BJ (cell line): Measurements from ENCODE around the gene TBC1D2. TPM values are rescaled to one million over a fixed set of nuclear protein-coding genes. Genes with fewer than 3 reads are reported as not detected.

Experiments
- CTCF ChIA-PET: fragments of 350-600 bp; formaldehyde crosslinking; extraction: SDS; loops from one replicate; lab custom pipeline; 2021; ENCODE audit warnings: antibody characterized with exemption, inconsistent platforms; lab: Yijun Ruan, JAX
- POLR2A ChIA-PET: fragments of 300-600 bp; sonication (Branson Sonifier 250); formaldehyde crosslinking; extraction: SDS; loops from one replicate; lab custom pipeline; 2021; ENCODE audit warnings: antibody characterized with exemption; lab: Charles Lee
- DNase-seq: peaks from one replicate; pipeline ENCODE4 v3.0.0-alpha.2; 2011; ENCODE audit warnings: low read depth
- H3K27me3 ChIP-seq: 2 replicates; pipeline ENCODE4 v1.6.0; 2011; ENCODE audit warnings: low read length; ENCODE audit not compliant: control insufficient read depth, insufficient read depth
- H3K36me3 ChIP-seq: 2 replicates; pipeline ENCODE4 v1.5.1; 2011; ENCODE audit warnings: low read length; ENCODE audit not compliant: control insufficient read depth, insufficient read depth
- H3K4me3 ChIP-seq: 2 replicates; pipeline ENCODE4 v1.5.1; 2011; ENCODE audit warnings: low read depth, mild to moderate bottlenecking, control low read depth, low read length
- polyA plus RNA-seq: library from polyadenylated mRNA; depleted of rRNA; stranded (reverse); fragments of >200 nt; gene quantifications from 2 replicates; pipeline ENCODE4 v1.2.3, GENCODE V29; 2011
- TF ChIP-seq, protein P1 (sequence below): IDR thresholded peaks from 2 replicates; pipeline ENCODE4 v1.5.1; 2011; ENCODE audit warnings: low read depth, mild to moderate bottlenecking, control low read depth, inconsistent platforms, low read length, moderate library complexity; ENCODE audit not compliant: insufficient read depth

TBC1D2 gene
- polyA plus RNA-seq, 1 experiment: 70.3 TPM

DNA sequence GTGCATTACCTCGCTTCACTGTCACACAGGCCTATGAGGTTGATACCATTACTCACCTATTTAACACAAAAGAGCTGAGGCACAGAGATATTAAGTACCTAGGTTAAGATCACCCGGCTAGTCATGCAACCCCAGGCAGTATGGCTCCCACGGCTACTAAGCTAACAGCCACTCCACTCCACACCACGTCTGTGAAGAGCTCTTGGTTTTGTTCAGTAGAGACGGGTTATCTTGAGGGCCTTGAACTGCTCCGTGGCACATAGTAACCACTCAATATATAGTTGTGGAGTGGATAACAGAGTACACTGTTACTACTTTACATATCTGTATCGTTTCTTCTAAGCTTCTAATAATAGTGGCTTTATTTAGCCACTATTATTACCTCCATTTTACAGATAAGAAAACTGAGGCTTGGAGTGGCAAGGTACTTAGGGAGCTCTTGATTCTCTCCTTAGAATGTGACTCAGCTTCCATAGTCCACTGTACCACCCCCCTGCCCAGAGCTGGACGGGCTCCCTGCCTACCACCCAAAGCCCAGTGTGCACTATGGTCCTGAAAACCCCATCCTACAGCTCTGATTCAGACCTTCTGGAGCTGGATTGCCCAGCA lies 62.0 kb downstream of the TBC1D2 start:
- peaks cover 5% of the 10 kb centered on the region; the same call in 1 of the 2 replicates for H3K36me3 ChIP-seq
- TF ChIP-seq, protein P1, sequence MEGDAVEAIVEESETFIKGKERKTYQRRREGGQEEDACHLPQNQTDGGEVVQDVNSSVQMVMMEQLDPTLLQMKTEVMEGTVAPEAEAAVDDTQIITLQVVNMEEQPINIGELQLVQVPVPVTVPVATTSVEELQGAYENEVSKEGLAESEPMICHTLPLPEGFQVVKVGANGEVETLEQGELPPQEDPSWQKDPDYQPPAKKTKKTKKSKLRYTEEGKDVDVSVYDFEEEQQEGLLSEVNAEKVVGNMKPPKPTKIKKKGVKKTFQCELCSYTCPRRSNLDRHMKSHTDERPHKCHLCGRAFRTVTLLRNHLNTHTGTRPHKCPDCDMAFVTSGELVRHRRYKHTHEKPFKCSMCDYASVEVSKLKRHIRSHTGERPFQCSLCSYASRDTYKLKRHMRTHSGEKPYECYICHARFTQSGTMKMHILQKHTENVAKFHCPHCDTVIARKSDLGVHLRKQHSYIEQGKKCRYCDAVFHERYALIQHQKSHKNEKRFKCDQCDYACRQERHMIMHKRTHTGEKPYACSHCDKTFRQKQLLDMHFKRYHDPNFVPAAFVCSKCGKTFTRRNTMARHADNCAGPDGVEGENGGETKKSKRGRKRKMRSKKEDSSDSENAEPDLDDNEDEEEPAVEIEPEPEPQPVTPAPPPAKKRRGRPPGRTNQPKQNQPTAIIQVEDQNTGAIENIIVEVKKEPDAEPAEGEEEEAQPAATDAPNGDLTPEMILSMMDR: no peak
- no peak for DNase-seq
- H3K27me3 ChIP-seq: no peaks in the 10 kb centered on the region; the same call in 1 of the 2 replicates
- ChIA-PET CTCF (interaction anchor here (0.9 to 2.4 kb wide), 12 partner anchors 10 to 583 kb away, joined by 3 to 9 read pairs (median 4); partner anchors contain the start of genes TBC1D2 and TRMO), POLR2A (no interaction called here)
- peak overlapping the region; percentile 60 for H3K4me3 ChIP-seq

DNA sequence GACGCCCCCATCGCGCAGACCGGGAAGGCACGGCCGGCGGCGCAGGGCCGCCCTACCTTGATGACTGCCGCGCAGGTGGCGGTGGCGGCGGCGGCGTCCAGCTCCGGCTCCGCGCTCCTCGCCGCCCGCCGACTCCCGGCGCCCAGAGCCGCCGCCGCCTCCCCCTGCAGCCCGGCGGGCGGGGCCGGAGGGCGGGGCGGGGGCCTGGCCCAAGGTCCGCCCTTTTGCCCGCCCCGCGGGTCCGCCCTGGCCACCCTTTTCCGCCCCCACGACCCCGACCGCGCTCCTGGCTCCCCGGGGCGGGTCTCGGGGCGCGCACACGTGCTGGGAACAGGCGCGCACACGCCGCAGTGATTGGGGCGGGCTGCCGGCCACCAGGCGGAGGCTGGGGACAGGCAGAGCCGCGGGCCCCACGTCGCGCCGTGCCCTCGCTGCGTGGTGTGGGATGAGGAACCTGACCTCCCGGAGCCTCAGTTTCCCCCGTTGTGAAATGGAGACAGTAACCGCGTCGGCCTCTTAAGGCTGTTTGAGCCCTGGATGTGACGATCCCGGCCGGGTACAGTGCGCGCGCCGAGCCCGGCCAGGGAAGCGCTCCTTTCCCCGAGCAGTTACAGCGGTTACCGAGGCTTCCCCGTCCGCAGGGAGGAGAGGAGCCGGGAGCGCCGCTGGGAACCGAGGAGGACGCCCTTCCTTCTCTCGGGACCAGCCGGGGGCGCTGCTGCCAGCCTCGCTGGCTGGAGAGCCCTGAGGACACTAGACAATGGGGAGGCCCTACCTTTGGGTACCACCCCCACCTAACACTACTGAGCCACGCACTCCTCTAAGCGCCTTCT lies 62.7 kb downstream of the TBC1D2 start, which contains the start of gene CORO2A:
Gene CORO2A, minus strand, starts transcription at position 135 of the 833 bp plus-strand sequence. CDS start 34,977 bp downstream, outside the sequence.
- TF ChIP-seq, protein P1: peak; percentile 75
- peak; percentile 6 for DNase-seq
- peak within 1 kb of the TSS; percentile 60 for H3K4me3 ChIP-seq
- POLR2A ChIA-PET: no interaction called here
- 0 out of 2 replicates have a peak, but pooled peaks cover 1% of the 10 kb centered on the region for H3K36me3 ChIP-seq
- CTCF ChIA-PET: interaction anchor here (0.9 to 2.4 kb wide), 11 partner anchors 11 to 270 kb away, joined by 3 to 9 read pairs (median 5); partner anchors contain the start of genes TBC1D2, TRIM14 and TRMO
- no peaks in the 10 kb centered on the region; the same call in 1 of the 2 replicates for H3K27me3 ChIP-seq

DNA sequence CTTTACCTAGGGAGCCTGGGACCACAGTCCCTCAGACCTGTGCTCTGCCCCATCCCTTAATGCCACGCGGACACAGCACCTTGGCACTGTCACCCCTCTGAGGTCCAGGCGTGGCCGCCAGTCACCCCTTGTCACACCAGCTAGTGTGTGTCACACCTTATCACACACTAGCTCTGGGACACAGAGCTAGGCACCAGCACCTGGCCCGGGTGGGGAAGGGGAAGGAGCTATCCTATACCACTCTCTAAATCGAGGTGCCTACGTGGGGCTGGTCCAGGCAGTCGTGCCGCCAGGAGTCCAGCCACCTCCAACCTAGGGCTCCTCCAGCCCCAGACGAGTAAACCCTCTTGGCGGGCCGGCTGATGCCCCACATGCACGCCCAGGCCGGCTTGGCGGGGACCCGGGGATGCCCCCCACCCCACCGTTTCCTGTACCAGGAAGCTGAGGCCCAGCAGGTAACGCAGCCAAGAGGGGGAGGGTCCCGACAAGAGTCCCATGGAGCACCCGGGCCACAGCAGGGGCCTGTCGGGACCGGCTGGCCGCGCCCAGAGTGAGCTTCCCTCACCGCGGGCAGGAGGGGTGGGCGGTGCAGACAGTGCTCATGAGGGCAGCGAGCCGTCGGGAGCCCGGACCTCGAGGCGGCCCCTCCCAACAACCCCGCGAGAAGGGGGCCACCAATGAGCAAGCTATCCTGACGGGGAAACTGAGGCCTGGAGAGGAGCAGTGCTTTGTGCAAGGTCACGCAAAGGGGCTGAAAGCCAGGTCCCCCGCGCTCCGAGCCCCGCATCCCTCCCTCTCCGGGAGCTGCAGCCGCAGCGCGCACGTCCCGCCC lies 63.6 kb downstream of the TBC1D2 start:
- Histone ChIP-seq H3K27me3 (no peaks in the 10 kb centered on the region; the same call in 1 of the 2 replicates), H3K4me3 (peak overlapping the region; percentile 60), H3K36me3 (no peaks in the 10 kb centered on the region)
- POLR2A ChIA-PET: interaction anchor here (0.5 kb wide), 1 partner anchor 136 kb away, joined by 3 read pairs; the partner anchor contains the start of gene NANS
- no peak for DNase-seq
- CTCF ChIA-PET: interaction anchor here (1.3 to 2.4 kb wide), 4 partner anchors 10 to 269 kb away, joined by 4 to 7 read pairs (median 6); partner anchors contain the start of genes TRIM14 and TRMO
- TF ChIP-seq, protein P1: no peak

DNA sequence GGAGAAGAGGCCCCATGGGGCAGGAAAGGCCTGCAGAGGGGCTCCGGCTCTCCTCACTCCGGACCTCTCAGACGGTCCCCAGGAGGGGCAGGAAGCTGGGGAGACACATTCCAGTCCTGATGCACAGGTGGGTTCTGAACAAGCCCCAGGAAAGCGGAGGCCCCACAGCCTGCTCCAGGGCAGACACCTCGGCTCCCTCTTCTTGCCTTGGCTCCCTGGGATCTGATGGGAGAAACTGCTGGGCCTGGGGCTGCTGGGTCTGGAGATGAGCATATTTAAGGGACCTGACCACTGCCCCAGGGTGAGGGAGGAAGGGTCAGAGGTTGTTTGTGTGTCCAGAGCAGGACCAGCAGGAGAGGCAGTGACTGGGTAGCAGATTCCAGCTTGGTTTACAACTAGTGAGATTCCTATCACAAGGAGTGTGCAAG lies 64.3 kb downstream of the TBC1D2 start:
- CTCF ChIA-PET: interaction anchor here (1.3 to 1.4 kb wide), 2 partner anchors 72 to 268 kb away, joined by 5 to 6 read pairs; partner anchors contain the start of genes TRIM14 and TRMO
- H3K27me3 ChIP-seq: no peaks in the 10 kb centered on the region; the same call in 1 of the 2 replicates
- TF ChIP-seq, protein P1: no peak
- no peak for DNase-seq
- POLR2A ChIA-PET: interaction anchor here (0.5 kb wide), 1 partner anchor 135 kb away, joined by 3 read pairs; the partner anchor contains the start of gene NANS
- no peaks in the 10 kb centered on the region for H3K36me3 ChIP-seq
- H3K4me3 ChIP-seq: no peak overlapping the region
